A673 (cell line): ENCODE results near the gene DPYD. TPM values are rescaled to one million over a fixed set of nuclear protein-coding genes. Genes with fewer than 3 reads are reported as not detected.

ENCODE experiments used
- BruUV-seq: library from RNA; stranded (reverse); fragments of 400-500 nt; replicated peaks from 2 replicates; lab custom pipeline; 2021; lab: Mats Ljungman, UMichigan
- CTCF ChIA-PET: fragments of 300-600 bp; sonication (Branson Sonifier 250); formaldehyde crosslinking; loops from one replicate; lab custom pipeline; 2022; ENCODE audit warnings: antibody characterized with exemption; lab: Charles Lee
- POLR2A ChIA-PET: fragments of 300-600 bp; sonication (Branson Sonifier 250); formaldehyde crosslinking; loops from one replicate; lab custom pipeline; 2022; ENCODE audit warnings: antibody characterized with exemption; ENCODE audit not compliant: low non-redundant PET; lab: Charles Lee
- DNase-seq: peaks from one replicate; pipeline ENCODE4 v3.0.0-alpha.2; 2015; ENCODE audit warnings: low spot score
- H3K27ac ChIP-seq: fragments of 200-600 bp; sonication (generic); 2 replicates; pipeline ENCODE4 v1.5.1; 2016; ENCODE audit warnings: mixed run types, low read depth, mild to moderate bottlenecking, mixed read lengths, antibody characterized with exemption, low read length; ENCODE audit not compliant: poor library complexity, severe bottlenecking
- H3K27me3 ChIP-seq: fragments of 200-600 bp; sonication (generic); replicated peaks from 2 replicates; pipeline ENCODE4 v1.6.1; 2017; ENCODE audit warnings: mixed run types, low read depth, mild to moderate bottlenecking, mixed read lengths, antibody characterized with exemption, low read length; ENCODE audit not compliant: insufficient read depth, poor library complexity
- H3K36me3 ChIP-seq: fragments of 200-600 bp; sonication (generic); 2 replicates; pipeline ENCODE4 v1.6.1; 2016; ENCODE audit warnings: mixed run types, mild to moderate bottlenecking, mixed read lengths, antibody characterized with exemption, low read length; ENCODE audit not compliant: insufficient read depth, poor library complexity, severe bottlenecking
- H3K4me1 ChIP-seq: fragments of 200-600 bp; sonication (generic); 2 replicates; pipeline ENCODE4 v1.6.1; 2017; ENCODE audit warnings: mixed run types, mild to moderate bottlenecking, mixed read lengths, antibody characterized with exemption, low read length; ENCODE audit not compliant: insufficient read depth, poor library complexity, severe bottlenecking
- H3K4me3 ChIP-seq: fragments of 200-600 bp; sonication (generic); 2 replicates; pipeline ENCODE4 v1.5.1; 2016; ENCODE audit warnings: low read depth, mixed run types, mild to moderate bottlenecking, mixed read lengths, low read length; ENCODE audit not compliant: poor library complexity, severe bottlenecking
- H3K9me3 ChIP-seq: fragments of 200-600 bp; sonication (generic); 2 replicates; pipeline ENCODE4 v1.6.1; 2016; ENCODE audit warnings: mixed run types, low read depth, mild to moderate bottlenecking, mixed read lengths, antibody characterized with exemption, low read length; ENCODE audit not compliant: poor library complexity, severe bottlenecking
- CTCF ChIP-seq: fragments of 300-800, 200-600 bp; sonication (generic); conservative IDR thresholded peaks from 2 replicates; pipeline ENCODE4 v1.5.1; 2017; ENCODE audit warnings: low read depth, mild to moderate bottlenecking, antibody characterized with exemption, low read length, moderate library complexity, mixed read lengths
- EZH2 ChIP-seq: fragments of 200-600 bp; sonication (generic); IDR thresholded peaks from 2 replicates; pipeline ENCODE4 v1.6.1; 2017; ENCODE audit warnings: borderline replicate concordance, low read depth, mild to moderate bottlenecking, mixed read lengths, antibody characterized with exemption, low read length; ENCODE audit not compliant: poor library complexity, severe bottlenecking
- intact Hi-C: fragments of 100-400 bp; cut with micrococcal nuclease; formaldehyde crosslinking; loops from one replicate; pipeline ENCODE4 v1.10.0; 2022; ENCODE audit not compliant: unreplicated experiment
- total RNA-seq: library from RNA; stranded (reverse); gene quantifications from 2 replicates; pipeline ENCODE4 v1.2.3, GENCODE V29; 2021

The DPYD gene
- total RNA-seq, 1 experiment from 2014 or later: 13.4 TPM

DNA sequence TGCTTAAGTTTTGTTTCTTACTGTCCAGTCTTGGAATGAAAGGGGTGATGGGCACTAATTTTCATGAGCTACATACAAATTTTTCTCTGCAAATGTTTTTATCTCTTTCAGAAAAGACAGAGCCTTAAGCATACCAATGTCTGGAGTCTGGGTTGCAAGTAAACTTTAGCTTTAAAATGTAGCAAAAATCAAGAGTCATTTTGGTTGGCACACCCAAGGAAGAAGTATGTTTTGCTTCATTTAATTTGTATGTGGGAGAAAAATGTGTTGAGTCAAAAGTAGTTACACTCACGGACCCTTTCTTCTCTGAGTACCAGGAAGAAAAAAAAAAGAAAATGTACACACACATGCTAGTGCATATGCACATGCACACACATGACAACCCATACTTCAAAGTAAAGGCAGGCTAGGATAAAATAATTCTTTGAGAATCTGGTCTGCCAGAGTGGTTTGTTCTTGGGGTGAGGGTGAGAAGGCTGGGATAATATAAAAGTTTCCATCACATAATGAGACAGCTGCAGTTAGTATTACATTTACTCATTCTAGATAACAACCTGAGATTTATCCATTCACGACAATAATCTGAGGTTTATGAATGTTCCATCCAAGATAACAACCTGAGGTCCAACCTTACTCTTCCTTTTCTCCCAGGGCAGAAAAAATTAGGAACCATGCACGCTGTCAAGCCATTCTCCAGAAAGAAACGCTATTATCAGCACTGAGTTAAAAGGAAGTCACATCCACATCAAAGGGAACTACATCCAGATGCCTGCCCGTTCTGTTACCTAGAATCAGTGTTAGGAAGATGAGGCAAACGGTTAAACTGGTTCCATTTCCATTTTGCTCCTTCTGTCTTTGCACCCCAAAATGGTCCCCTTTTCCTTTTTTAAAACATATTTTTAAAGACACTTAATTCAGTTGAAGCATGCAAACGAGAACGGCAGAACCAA lies 9.3 kb downstream of the DPYD start:
- DNase-seq: no peak

GRCh38 chr1:97909266-97909665 lies 11.6 kb downstream of the DPYD start:
- Histone ChIP-seq H3K4me3 (no peak overlapping the region), H3K4me1 (peaks cover 70% of the 10 kb centered on the region), H3K36me3 (no peaks in the 10 kb centered on the region), H3K9me3 (no peaks in the 10 kb centered on the region), H3K27me3 (no peaks in the 10 kb centered on the region), H3K27ac (no peak overlapping the region)
- CTCF ChIA-PET: no interaction called here
- no TSS peak for BruUV-seq
- intact Hi-C loops: loop anchor here (5.0 kb wide), 2 partner anchors 138 to 543 kb away; no protein-coding TSS in a partner anchor
- POLR2A ChIA-PET: no interaction called here
- DNase-seq: no peak
- TF ChIP-seq CTCF: no peak
- no peak for TF ChIP-seq EZH2

More for the DNA sequence above, 9.3 kb downstream of the DPYD start:
- no peaks in the 10 kb centered on the region for H3K36me3 ChIP-seq
- H3K27me3 ChIP-seq: no peaks in the 10 kb centered on the region
- H3K4me1 ChIP-seq: peaks cover 67% of the 10 kb centered on the region
- no peaks in the 10 kb centered on the region for H3K9me3 ChIP-seq
- no TSS peak for BruUV-seq
- no peak overlapping the region for H3K4me3 ChIP-seq
- H3K27ac ChIP-seq: no peak overlapping the region
- intact Hi-C loops: no loop called here
- CTCF ChIA-PET: interaction anchor here (0.7 kb wide), 1 partner anchor 761 kb away, joined by 3 read pairs; no protein-coding TSS in a partner anchor
- POLR2A ChIA-PET: no interaction called here
- TF ChIP-seq CTCF (no peak), EZH2 (no peak)

DNA sequence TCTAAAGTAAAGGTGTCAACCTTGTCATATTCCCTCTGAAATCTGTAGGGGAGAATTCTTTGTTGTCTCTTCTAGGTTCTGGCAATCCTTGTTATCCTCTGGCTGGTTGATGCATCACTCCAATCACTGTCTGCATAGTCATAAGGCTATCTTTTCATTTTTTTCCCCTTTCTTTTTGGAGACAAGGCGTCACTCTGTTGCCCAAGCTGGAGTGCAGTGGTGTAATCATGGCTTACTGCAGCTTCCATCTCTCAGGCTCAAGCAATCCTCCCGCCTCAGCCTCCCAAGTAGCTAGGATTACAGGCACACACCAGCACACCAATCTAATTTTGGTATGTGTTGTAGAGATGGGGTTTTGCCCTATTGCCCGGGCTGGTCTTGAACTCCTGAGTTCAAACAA lies 12.9 kb downstream of the DPYD start:
- Histone ChIP-seq H3K4me1 (peaks cover 72% of the 10 kb centered on the region), H3K27me3 (no peaks in the 10 kb centered on the region), H3K4me3 (no peak overlapping the region), H3K27ac (peak overlapping the region; percentile 75), H3K9me3 (no peaks in the 10 kb centered on the region), H3K36me3 (no peaks in the 10 kb centered on the region)
- TF ChIP-seq CTCF: no peak
- TF ChIP-seq EZH2: no peak
- intact Hi-C loops: loop anchor here (5.0 kb wide), 2 partner anchors 139 to 544 kb away; no protein-coding TSS in a partner anchor
- no TSS peak for BruUV-seq
- DNase-seq: no peak
- ChIA-PET CTCF (no interaction called here), POLR2A (interaction anchor here (1.5 kb wide), 1 partner anchor 14 kb away, joined by 7 read pairs; the partner anchor contains the start of gene DPYD)
